Endothelial cell of umbilical vein (primary cell): ENCODE results near the gene RNFT2.

Experiments
- CTCF ChIP-seq, 2 donors: IDR thresholded peaks; 1 replicate in 1 of 2; 2 replicates in 1 of 2; pipeline ENCODE4 v1.5.1; 2011; ENCODE audit warnings: low read length in 2 of 2, mild to moderate bottlenecking in 2 of 2, moderate library complexity in 2 of 2, control low read depth in 1 of 2, inconsistent platforms in 1 of 2, low read depth in 1 of 2; ENCODE audit not compliant: insufficient read depth in 1 of 2; ENCODE audit errors: extremely low read depth in 1 of 2
- POLR2A ChIP-seq: IDR thresholded peaks from 2 replicates; pipeline ENCODE4 v1.6.1; 2012; ENCODE audit warnings: low read depth, mild to moderate bottlenecking, control low read depth, low read length
- POLR2AphosphoS5 ChIP-seq: IDR thresholded peaks from 2 replicates; pipeline ENCODE4 v1.6.1; 2012; ENCODE audit warnings: low read depth, mild to moderate bottlenecking, control low read depth, low read length, moderate library complexity; ENCODE audit not compliant: insufficient read depth

DNA sequence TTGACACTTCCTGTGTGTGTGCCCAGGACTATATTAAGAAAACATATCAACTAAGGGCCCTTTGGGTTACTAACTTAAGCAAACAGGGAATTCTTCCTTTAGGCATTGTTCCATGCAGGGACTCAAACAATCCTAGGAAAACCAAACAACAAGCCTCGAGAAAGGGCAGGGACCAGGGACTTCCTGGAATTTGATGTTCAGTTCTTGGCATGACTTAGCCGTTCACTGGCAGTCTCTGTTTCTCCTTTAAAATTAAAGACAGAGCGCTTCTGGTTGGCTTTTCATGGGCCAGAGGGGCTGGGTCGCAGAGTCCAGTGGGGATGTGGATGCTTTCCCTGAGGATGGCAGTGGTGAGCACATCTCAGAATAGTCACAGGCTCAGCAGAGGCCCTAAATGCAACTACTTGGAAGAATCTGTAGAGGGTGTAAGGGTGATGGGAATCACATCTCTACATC lies 35.2 kb downstream of the RNFT2 start:
- TF ChIP-seq POLR2AphosphoS5: peak; percentile 24
- peak; percentile 15 to 32 for TF ChIP-seq CTCF (IDR thresholded peaks at IDR 0.05; ENCODE audit: extremely low read depth in 1 of 2, insufficient read depth in 1 of 2, low read depth in 1 of 2, low read length in 2 of 2)
- no peak for TF ChIP-seq POLR2A
